Uterus (tissue), 2 donors: Measurements from ENCODE around the gene NTRK2.

Source experiments
- POLR2A ChIP-seq, 2 donors: fragments of 450-650 bp; IDR thresholded peaks; one replicate each; pipeline ENCODE4 v1.6.1; 2016; ENCODE audit warnings: antibody characterized with exemption in 2 of 2, mild to moderate bottlenecking in 1 of 2, moderate library complexity in 1 of 2
- TF ChIP-seq, protein P1 (sequence below), 4 experiments: fragments of 200-600 bp in 2 of 4; fragments of 450-650 bp in 2 of 4; sonication (generic) in 2 of 4; IDR thresholded peaks; one replicate each; pipeline ENCODE4 v1.5.1; 2016 to 2019; ENCODE audit warnings: antibody characterized with exemption in 4 of 4, mild to moderate bottlenecking in 2 of 4, moderate library complexity in 1 of 4

DNA sequence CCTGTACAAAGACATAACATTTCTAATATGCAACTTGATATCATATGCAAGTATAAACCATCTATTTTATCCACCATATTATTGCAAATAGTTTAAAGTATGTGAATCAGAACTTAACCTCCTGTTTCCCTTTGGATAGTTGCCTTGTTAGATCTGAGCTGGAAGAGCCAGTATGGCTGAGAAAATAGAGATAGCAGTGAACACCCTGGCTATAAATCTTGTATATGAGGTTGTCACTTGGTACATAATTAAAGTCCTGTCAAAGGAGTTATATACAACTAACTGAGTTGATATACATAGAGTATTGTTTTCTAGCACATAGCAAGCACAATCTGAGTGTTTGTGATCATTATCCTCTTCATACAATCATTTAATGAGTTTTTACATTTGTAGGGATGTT lies 272.3 kb downstream of the NTRK2 start:
- TF ChIP-seq, protein P1, sequence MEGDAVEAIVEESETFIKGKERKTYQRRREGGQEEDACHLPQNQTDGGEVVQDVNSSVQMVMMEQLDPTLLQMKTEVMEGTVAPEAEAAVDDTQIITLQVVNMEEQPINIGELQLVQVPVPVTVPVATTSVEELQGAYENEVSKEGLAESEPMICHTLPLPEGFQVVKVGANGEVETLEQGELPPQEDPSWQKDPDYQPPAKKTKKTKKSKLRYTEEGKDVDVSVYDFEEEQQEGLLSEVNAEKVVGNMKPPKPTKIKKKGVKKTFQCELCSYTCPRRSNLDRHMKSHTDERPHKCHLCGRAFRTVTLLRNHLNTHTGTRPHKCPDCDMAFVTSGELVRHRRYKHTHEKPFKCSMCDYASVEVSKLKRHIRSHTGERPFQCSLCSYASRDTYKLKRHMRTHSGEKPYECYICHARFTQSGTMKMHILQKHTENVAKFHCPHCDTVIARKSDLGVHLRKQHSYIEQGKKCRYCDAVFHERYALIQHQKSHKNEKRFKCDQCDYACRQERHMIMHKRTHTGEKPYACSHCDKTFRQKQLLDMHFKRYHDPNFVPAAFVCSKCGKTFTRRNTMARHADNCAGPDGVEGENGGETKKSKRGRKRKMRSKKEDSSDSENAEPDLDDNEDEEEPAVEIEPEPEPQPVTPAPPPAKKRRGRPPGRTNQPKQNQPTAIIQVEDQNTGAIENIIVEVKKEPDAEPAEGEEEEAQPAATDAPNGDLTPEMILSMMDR (IDR thresholded peaks at IDR 0.05), result no peak
- TF ChIP-seq POLR2A (IDR thresholded peaks at IDR 0.05), result no peak
